Kidney (tissue), 14 donors: ENCODE results near the gene RIN3. TPM values are rescaled to one million over a fixed set of nuclear protein-coding genes. Genes with fewer than 3 reads are reported as not detected.
"Not testable (repeated sequence)": the region's sequence is repeated elsewhere in the genome, so short reads cannot be mapped to it uniquely, and the experiment has no call there.

ENCODE experiments used
- DNase-seq, 5 donors: peaks; one replicate each; pipeline ENCODE4 v3.0.0-alpha.2; 2013 to 2020
- FAIRE-seq: peaks from 2 replicates; lab custom pipeline; 2012; peaks lifted over from hg19 to GRCh38; lab: Jason Lieb, UNC
- H3K27ac ChIP-seq, 2 donors: one replicate each; pipeline ENCODE4 v1.7.0; 2013; ENCODE audit warnings: low read depth in 2 of 2, low read length in 2 of 2, inconsistent platforms in 1 of 2
- H3K27me3 ChIP-seq: one replicate; pipeline ENCODE4 v1.7.1; 2013; ENCODE audit warnings: low read length, inconsistent platforms; ENCODE audit not compliant: control insufficient read depth, insufficient read depth
- H3K36me3 ChIP-seq, 3 donors: one replicate each; pipeline versions ENCODE4 v1.7.0 to v1.7.1; 2013; ENCODE audit warnings: low read length in 3 of 3, control low read depth in 1 of 3, inconsistent platforms in 1 of 3; ENCODE audit not compliant: insufficient read depth in 3 of 3, control insufficient read depth in 2 of 3
- H3K4me1 ChIP-seq, 3 donors: one replicate each; pipeline versions ENCODE4 v1.7.0 to v1.7.1; 2013; ENCODE audit warnings: low read length in 3 of 3, inconsistent platforms in 1 of 3, low read depth in 1 of 3; ENCODE audit not compliant: control insufficient read depth in 2 of 3, insufficient read depth in 2 of 3
- H3K4me3 ChIP-seq, 3 donors: one replicate each; pipeline versions ENCODE4 v1.7.0 to v1.8.1; 2013; ENCODE audit warnings: low read length in 3 of 3, control low read depth in 1 of 3, inconsistent platforms in 1 of 3
- H3K9ac ChIP-seq, 3 donors: one replicate each; pipeline versions ENCODE4 v1.7.0 to v1.7.1; 2013; ENCODE audit warnings: low read length in 3 of 3, control low read depth in 1 of 3, inconsistent platforms in 1 of 3
- H3K9me3 ChIP-seq, 3 donors: one replicate each; pipeline versions ENCODE4 v1.7.0 to v1.7.1; 2013; ENCODE audit warnings: low read length in 3 of 3, control low read depth in 1 of 3, inconsistent platforms in 1 of 3; ENCODE audit not compliant: control insufficient read depth in 2 of 3, insufficient read depth in 1 of 3
- CTCF ChIP-seq: IDR thresholded peaks from 3 replicates; pipeline ENCODE4 v1.5.1; 2012; ENCODE audit warnings: mild to moderate bottlenecking, moderate library complexity, borderline replicate concordance; ENCODE audit not compliant: insufficient read depth; ENCODE audit errors: extremely low read depth
- intact Hi-C: fragments of 100-400 bp; cut with DNase I; formaldehyde crosslinking; loops from one replicate; pipeline ENCODE4 v1.11.1; 2022
- polyA plus RNA-seq: library from polyadenylated mRNA; stranded (reverse); fragments of 350-450 nt; fragmentation: Illumina TruSeq; extraction: RNeasy Lipid Tissue Mini Kit (QIAGEN cat#74804); gene quantifications from one replicate; pipeline ENCODE4 v1.2.3, GENCODE V29; 2014; ENCODE audit warnings: low read depth, low replicate concordance; ENCODE audit not compliant: insufficient read depth
- total RNA-seq: library from RNA; stranded (reverse); fragmentation: NEBNext Ultra II Directional; extraction: Animal tissue kit (Norgen Biotek cat#: 25700); gene quantifications from one replicate; pipeline ENCODE4 v1.2.1, GENCODE V29; 2021
- donor health status: control.
- donor health status: control.
- donor health status: control.
- donor health status: control.
- donor health status: control.
- donor health status: DM: yes; HTN: yes; CAD: no.
- donor health status: Normal renal cell carcinoma (clear cell type).

The RIN3 gene
- total and polyA plus RNA-seq, 2 donors from 2014 or later = 7.1 to 30.4 TPM

GRCh38 chr14:92711976-92712653, 198.5 kb downstream of the RIN3 start:
- intact Hi-C loops = loop anchor here (10.0 kb wide), 1 partner anchor 73 kb away; no protein-coding TSS in a partner anchor
- DNase-seq (no peak), FAIRE-seq (no peak)
- Histone ChIP-seq H3K9me3 (no peaks in the 10 kb centered on the region), H3K36me3 (peaks cover 0 to 32% (median 22%) of the 10 kb centered on the region in 3 donors), H3K27me3 (no peaks in the 10 kb centered on the region), H3K4me1 (no peaks in the 10 kb centered on the region), H3K9ac (no peak overlapping the region), H3K4me3 (no peak overlapping the region), H3K27ac (no peak overlapping the region)
- no peak for TF ChIP-seq CTCF

DNA sequence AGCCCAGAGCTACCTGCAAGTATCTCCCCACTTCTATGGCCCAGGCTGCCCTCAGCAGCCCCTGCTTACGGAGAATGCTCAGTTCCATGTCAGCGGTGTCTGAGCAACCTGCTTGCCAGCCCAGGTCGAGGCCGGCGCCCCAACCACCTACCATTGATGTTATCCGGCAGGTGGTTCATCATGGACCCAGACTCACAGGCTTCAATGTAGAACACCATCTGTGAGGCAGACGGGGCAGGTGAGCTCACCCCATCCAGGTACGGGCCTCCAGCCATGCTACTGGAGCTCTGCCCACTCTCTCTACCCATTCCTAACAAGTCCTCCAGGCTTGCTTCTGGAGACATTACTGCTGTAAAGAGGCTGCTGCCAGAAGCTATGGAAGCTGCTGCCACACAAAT, 199.1 kb downstream of the RIN3 start:
- no peak for FAIRE-seq
- no peak overlapping the region for H3K27ac ChIP-seq
- intact Hi-C loops = loop anchor here (10.0 kb wide), 1 partner anchor 72 kb away; no protein-coding TSS in a partner anchor

GRCh38 chr14:92714739-92715307, 201.2 kb downstream of the RIN3 start:
- not testable (repeated sequence) for FAIRE-seq, H3K4me1 ChIP-seq, H3K4me3 ChIP-seq, H3K9ac ChIP-seq, H3K27me3 ChIP-seq, H3K9me3 ChIP-seq, H3K27ac ChIP-seq
- H3K36me3 ChIP-seq = peaks cover 0 to 29% (median 19%) of the 10 kb centered on the region in 3 donors
- peak; percentile 25 to 78 (median 60) for DNase-seq
- TF ChIP-seq CTCF = peak; percentile 66
- intact Hi-C loops = loop anchor here (10.0 kb wide), 1 partner anchor 70 kb away; no protein-coding TSS in a partner anchor

More for the DNA sequence above, 199.1 kb downstream of the RIN3 start:
- no peaks in the 10 kb centered on the region for H3K27me3 ChIP-seq
- no peak overlapping the region for H3K9ac ChIP-seq
- peaks cover 0 to 32% (median 22%) of the 10 kb centered on the region in 3 donors for H3K36me3 ChIP-seq
- DNase-seq = no peak
- TF ChIP-seq CTCF = no peak
- H3K4me3 ChIP-seq = no peak overlapping the region
- no peaks in the 10 kb centered on the region for H3K9me3 ChIP-seq
- H3K4me1 ChIP-seq = no peaks in the 10 kb centered on the region
